ENCODE results near the gene MRAP.
"Not testable (repeated sequence)": the region's sequence is repeated elsewhere in the genome, so short reads cannot be mapped to it uniquely, and the experiment has no call there.

Gene MRAP

GRCh38 chr21:32309906-32310460, 11.3 kb downstream of the MRAP start:
- no peak overlapping the region for H3K4me3 ChIP-seq (ENCODE audit: insufficient read depth, low read length, poor library complexity, severe bottlenecking)
- no peaks in the 10 kb centered on the region for H3K9me3 ChIP-seq (ENCODE audit: insufficient read depth, low read length)
- H3K27ac ChIP-seq (ENCODE audit: low read depth, low read length) = no peak overlapping the region
- H4K20me1 ChIP-seq (ENCODE audit: low read depth, low read length) = no peaks in the 10 kb centered on the region
- no peak overlapping the region for H3K4me2 ChIP-seq (ENCODE audit: low read depth, low read length, poor library complexity, severe bottlenecking)
- H3F3A ChIP-seq (ENCODE audit: insufficient read depth) = no peaks in the 10 kb centered on the region
- no peaks in the 10 kb centered on the region for H3K9me2 ChIP-seq (replicated peaks; ENCODE audit: insufficient read depth, low read length)
- no peaks in the 10 kb centered on the region for H3K79me2 ChIP-seq (ENCODE audit: insufficient read depth, low read length)
- peaks cover 4% of the 10 kb centered on the region; the same call in 1 of the 2 replicates for H3K36me3 ChIP-seq (ENCODE audit: low read length)
- H3K27me3 ChIP-seq (ENCODE audit: low read length) = no peaks in the 10 kb centered on the region
- H3K9ac ChIP-seq (ENCODE audit: low read length) = no peak overlapping the region
- no peak overlapping the region for H2AFZ ChIP-seq (ENCODE audit: low read depth, low read length, severe bottlenecking)
- TF ChIP-seq CTCF (IDR thresholded peaks at IDR 0.05; ENCODE audit: insufficient read depth, low read length, poor library complexity, severe bottlenecking) (no peak), EZH2phosphoT487 (conservative IDR thresholded peaks at IDR 0.05; ENCODE audit: low read length) (no peak)

GRCh38 chr21:32310976-32311375, 12.3 kb downstream of the MRAP start:
- H2AFZ ChIP-seq (ENCODE audit: low read depth, low read length, severe bottlenecking) = not testable (repeated sequence)

DNA sequence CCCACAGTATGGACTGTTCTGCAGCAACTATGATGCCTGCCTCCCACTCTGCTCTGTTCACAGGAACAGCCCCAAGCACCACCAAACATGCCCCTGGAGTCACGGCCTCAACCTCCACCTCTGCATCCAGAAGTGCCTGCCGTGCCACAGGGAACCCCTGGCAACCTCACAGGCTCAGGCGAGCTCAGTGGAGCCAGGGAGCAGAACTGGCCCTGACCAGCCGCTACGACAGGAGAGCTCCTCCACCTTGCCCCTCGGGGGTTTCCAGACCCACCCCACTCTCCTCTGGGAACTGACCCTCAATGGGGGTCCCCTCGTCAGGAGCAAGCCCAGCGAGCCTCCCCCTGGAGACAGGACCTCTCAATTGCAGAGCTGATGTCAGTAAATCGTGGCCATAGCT, 13.0 kb downstream of the MRAP start:
- H3K4me3 ChIP-seq (ENCODE audit: insufficient read depth, low read length, poor library complexity, severe bottlenecking) = no peak overlapping the region
- peaks cover 4% of the 10 kb centered on the region; the same call in 1 of the 2 replicates for H3K36me3 ChIP-seq (ENCODE audit: low read length)
- H3K27me3 ChIP-seq (ENCODE audit: low read length) = no peaks in the 10 kb centered on the region
- no peak overlapping the region for H3K27ac ChIP-seq (ENCODE audit: low read depth, low read length)
- no peak for TF ChIP-seq CTCF (IDR thresholded peaks at IDR 0.05; ENCODE audit: insufficient read depth, low read length, poor library complexity, severe bottlenecking)
- TF ChIP-seq EZH2phosphoT487 (conservative IDR thresholded peaks at IDR 0.05; ENCODE audit: low read length) = no peak
- H2AFZ ChIP-seq (ENCODE audit: low read depth, low read length, severe bottlenecking) = no peak overlapping the region
- H3F3A ChIP-seq (ENCODE audit: insufficient read depth) = no peaks in the 10 kb centered on the region
- H4K20me1 ChIP-seq (ENCODE audit: low read depth, low read length) = no peaks in the 10 kb centered on the region
- H3K9me3 ChIP-seq (ENCODE audit: insufficient read depth, low read length) = no peaks in the 10 kb centered on the region
- H3K9me2 ChIP-seq (replicated peaks; ENCODE audit: insufficient read depth, low read length) = no peaks in the 10 kb centered on the region
- no peak overlapping the region for H3K4me2 ChIP-seq (ENCODE audit: low read depth, low read length, poor library complexity, severe bottlenecking)
- H3K79me2 ChIP-seq (ENCODE audit: insufficient read depth, low read length) = no peaks in the 10 kb centered on the region
- no peak overlapping the region for H3K9ac ChIP-seq (ENCODE audit: low read length)

More at GRCh38 chr21:32310976-32311375, 12.3 kb downstream of the MRAP start:
- not testable (repeated sequence) for H3K79me2 ChIP-seq (ENCODE audit: insufficient read depth, low read length); H3K4me3 ChIP-seq (ENCODE audit: insufficient read depth, low read length, poor library complexity, severe bottlenecking); H3K36me3 ChIP-seq (ENCODE audit: low read length); H3K4me2 ChIP-seq (ENCODE audit: low read depth, low read length, poor library complexity, severe bottlenecking); H3K27me3 ChIP-seq (ENCODE audit: low read length); H3K9me2 ChIP-seq (replicated peaks; ENCODE audit: insufficient read depth, low read length); H3F3A ChIP-seq (ENCODE audit: insufficient read depth); H3K9me3 ChIP-seq (ENCODE audit: insufficient read depth, low read length); H3K27ac ChIP-seq (ENCODE audit: low read depth, low read length); H3K9ac ChIP-seq (ENCODE audit: low read length); H4K20me1 ChIP-seq (ENCODE audit: low read depth, low read length)

DNA sequence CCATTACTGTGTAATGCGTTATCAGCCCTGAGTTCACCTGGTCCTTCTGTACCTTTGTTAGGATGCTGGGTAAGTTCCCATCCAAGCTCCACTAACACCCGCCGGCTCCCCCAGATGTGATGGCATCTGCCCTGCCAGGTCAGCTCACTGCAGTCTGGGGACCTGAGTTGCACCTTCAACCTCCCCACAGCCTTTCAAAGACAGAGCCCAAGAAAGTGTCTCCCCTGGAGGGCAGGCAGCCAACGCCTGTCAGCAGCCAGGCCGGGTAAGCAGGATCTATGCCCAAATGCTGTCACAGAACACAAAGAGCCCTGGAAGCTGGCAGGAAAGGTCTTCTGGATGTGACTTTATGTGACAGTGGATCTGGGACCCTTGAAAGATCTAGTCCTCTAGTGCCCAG, 13.7 kb downstream of the MRAP start:
- H3F3A ChIP-seq (ENCODE audit: insufficient read depth) = no peaks in the 10 kb centered on the region
- no peak overlapping the region for H3K4me3 ChIP-seq (ENCODE audit: insufficient read depth, low read length, poor library complexity, severe bottlenecking)
- no peaks in the 10 kb centered on the region for H4K20me1 ChIP-seq (ENCODE audit: low read depth, low read length)
- H3K79me2 ChIP-seq (ENCODE audit: insufficient read depth, low read length) = no peaks in the 10 kb centered on the region
- no peak for TF ChIP-seq EZH2phosphoT487 (conservative IDR thresholded peaks at IDR 0.05; ENCODE audit: low read length)
- no peak for TF ChIP-seq CTCF (IDR thresholded peaks at IDR 0.05; ENCODE audit: insufficient read depth, low read length, poor library complexity, severe bottlenecking)
- no peak overlapping the region for H2AFZ ChIP-seq (ENCODE audit: low read depth, low read length, severe bottlenecking)
- H3K9ac ChIP-seq (ENCODE audit: low read length) = no peak overlapping the region
- H3K36me3 ChIP-seq (ENCODE audit: low read length) = peaks cover 4% of the 10 kb centered on the region; the same call in 1 of the 2 replicates
- H3K9me2 ChIP-seq (replicated peaks; ENCODE audit: insufficient read depth, low read length) = no peaks in the 10 kb centered on the region
- H3K9me3 ChIP-seq (ENCODE audit: insufficient read depth, low read length) = no peaks in the 10 kb centered on the region
- no peak overlapping the region for H3K4me2 ChIP-seq (ENCODE audit: low read depth, low read length, poor library complexity, severe bottlenecking)
- no peaks in the 10 kb centered on the region for H3K27me3 ChIP-seq (ENCODE audit: low read length)
- H3K27ac ChIP-seq (ENCODE audit: low read depth, low read length) = no peak overlapping the region

Data from SU-DHL-6 (cell line).